Measurements from ENCODE around the gene F7.

- TF ChIP-seq, protein P1, sequence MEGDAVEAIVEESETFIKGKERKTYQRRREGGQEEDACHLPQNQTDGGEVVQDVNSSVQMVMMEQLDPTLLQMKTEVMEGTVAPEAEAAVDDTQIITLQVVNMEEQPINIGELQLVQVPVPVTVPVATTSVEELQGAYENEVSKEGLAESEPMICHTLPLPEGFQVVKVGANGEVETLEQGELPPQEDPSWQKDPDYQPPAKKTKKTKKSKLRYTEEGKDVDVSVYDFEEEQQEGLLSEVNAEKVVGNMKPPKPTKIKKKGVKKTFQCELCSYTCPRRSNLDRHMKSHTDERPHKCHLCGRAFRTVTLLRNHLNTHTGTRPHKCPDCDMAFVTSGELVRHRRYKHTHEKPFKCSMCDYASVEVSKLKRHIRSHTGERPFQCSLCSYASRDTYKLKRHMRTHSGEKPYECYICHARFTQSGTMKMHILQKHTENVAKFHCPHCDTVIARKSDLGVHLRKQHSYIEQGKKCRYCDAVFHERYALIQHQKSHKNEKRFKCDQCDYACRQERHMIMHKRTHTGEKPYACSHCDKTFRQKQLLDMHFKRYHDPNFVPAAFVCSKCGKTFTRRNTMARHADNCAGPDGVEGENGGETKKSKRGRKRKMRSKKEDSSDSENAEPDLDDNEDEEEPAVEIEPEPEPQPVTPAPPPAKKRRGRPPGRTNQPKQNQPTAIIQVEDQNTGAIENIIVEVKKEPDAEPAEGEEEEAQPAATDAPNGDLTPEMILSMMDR (IDR thresholded peaks at IDR 0.05): no peak
- TF ChIP-seq ZFX (IDR thresholded peaks at IDR 0.05; ENCODE audit: borderline replicate concordance): no peak
Observed at GRCh38 chr13:113066746-113067145, 38.8 kb upstream of the F7 start.

Measured in 22Rv1 (cell line).